Gastrocnemius medialis (tissue), 4 donors: ENCODE results near the gene PCNX2.

Source experiments
- POLR2A ChIP-seq, 2 donors: fragments of 450-650 bp; IDR thresholded peaks; one replicate each; pipeline ENCODE4 v1.6.1; 2017; ENCODE audit warnings: antibody characterized with exemption in 2 of 2, mild to moderate bottlenecking in 2 of 2, moderate library complexity in 2 of 2
- TF ChIP-seq, protein P1 (sequence below), 5 experiments: fragments of 450-650 bp in 3 of 5; fragments of 200-600 bp in 2 of 5; sonication (generic) in 2 of 5; IDR thresholded peaks in 4 of 5; conservative IDR thresholded peaks in 1 of 5; 1 replicate in 4 of 5; 2 replicates in 1 of 5; pipeline ENCODE4 v1.5.1; 2016 to 2019; ENCODE audit warnings: antibody characterized with exemption in 5 of 5, mild to moderate bottlenecking in 3 of 5, moderate library complexity in 3 of 5

DNA sequence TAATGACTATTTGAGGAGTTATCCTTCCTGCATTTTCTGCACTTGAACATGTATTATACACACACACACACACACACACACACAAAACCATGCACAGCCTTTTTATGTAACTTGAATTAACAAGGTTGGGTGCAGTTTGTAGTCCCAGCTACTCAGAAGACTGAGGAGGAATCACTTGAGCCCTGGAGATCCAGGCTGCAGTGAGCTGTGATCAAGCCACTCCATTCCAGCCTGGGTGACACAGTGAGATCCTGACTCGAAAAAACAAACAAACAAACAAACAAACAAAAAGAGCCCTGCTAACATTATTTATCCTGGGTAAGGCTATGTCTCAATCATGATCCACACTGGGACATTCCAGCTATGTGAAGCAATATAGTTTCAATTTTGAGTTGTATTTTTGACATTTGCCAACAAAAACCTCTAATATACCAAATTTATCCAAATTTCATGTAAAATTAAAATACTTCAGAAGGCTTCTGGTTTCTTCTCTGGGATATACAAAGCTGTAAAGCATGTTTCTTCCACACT, 188.3 kb downstream of the PCNX2 start:
- TF ChIP-seq, protein P1, sequence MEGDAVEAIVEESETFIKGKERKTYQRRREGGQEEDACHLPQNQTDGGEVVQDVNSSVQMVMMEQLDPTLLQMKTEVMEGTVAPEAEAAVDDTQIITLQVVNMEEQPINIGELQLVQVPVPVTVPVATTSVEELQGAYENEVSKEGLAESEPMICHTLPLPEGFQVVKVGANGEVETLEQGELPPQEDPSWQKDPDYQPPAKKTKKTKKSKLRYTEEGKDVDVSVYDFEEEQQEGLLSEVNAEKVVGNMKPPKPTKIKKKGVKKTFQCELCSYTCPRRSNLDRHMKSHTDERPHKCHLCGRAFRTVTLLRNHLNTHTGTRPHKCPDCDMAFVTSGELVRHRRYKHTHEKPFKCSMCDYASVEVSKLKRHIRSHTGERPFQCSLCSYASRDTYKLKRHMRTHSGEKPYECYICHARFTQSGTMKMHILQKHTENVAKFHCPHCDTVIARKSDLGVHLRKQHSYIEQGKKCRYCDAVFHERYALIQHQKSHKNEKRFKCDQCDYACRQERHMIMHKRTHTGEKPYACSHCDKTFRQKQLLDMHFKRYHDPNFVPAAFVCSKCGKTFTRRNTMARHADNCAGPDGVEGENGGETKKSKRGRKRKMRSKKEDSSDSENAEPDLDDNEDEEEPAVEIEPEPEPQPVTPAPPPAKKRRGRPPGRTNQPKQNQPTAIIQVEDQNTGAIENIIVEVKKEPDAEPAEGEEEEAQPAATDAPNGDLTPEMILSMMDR (IDR thresholded peaks at IDR 0.05 in 4 of 5, conservative IDR thresholded peaks at IDR 0.05 in 1 of 5), result no peak
- TF ChIP-seq POLR2A (IDR thresholded peaks at IDR 0.05), result no peak
